Measurements from ENCODE around the gene RUFY1.
"Not testable (repeated sequence)": the region's sequence is repeated elsewhere in the genome, so short reads cannot be mapped to it uniquely, and the experiment has no call there.

The RUFY1 gene

DNA sequence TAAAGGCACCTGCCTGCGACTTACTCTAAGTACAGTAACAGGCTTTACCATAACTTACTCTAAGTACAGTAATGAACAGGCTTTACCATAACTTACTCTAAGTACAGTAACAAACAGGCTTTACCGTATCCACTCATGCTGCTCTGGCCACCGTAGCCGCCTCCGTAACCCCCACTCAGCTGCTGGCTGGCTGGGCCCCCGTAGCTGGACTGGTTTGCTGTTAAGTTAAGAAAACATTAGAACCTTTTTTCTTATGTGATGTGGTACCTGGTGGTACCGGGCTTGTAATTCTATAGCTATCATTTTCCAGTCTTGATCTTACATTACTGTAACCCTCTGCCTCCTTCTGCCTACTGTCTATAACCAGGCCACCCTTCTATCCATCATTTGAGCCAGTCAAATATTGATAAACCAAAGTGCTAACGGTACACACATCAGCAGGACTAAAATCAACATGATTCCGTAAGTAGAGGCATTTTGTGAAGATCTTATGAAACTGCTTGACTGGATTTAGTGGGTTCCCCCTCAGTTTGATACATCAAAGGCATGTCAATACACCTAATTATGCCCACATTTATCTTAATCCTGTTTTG, 65.7 kb downstream of the RUFY1 start:
- no peak for DNase-seq (ENCODE audit: low spot score)
- H3K36me3 Mint-ChIP-seq (ENCODE audit: low read depth) = peaks cover 87% of the 10 kb centered on the region
- H3K9me3 Mint-ChIP-seq = no peaks in the 10 kb centered on the region
- H3K4me3 Mint-ChIP-seq = no peak overlapping the region
- H3K27me3 Mint-ChIP-seq (ENCODE audit: low read depth) = no peaks in the 10 kb centered on the region
- H3K27ac Mint-ChIP-seq = no peak overlapping the region
- peaks cover 52% of the 10 kb centered on the region for H3K4me1 Mint-ChIP-seq (ENCODE audit: low read depth)

DNA sequence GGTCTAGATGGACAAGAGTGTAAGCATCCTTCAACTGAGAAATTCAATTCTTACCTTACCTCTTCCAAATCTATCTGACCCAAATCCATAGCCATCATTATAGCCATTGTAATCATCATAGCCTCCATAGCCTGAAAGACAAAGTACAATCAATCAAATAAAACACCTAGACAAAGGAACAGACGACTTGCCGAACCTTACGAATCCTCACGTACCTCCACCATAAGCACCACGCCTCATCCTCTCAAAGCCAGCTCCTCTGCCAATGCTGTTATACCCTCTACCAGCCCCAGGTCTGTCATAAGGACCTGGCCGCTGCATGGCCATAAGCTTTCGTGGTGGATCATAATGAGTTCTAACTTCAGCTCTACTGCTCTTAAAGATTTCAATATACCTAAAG, 67.6 kb downstream of the RUFY1 start:
- no peak for DNase-seq (ENCODE audit: low spot score)
- H3K4me3 Mint-ChIP-seq = peak overlapping the region; percentile 25
- H3K4me1 Mint-ChIP-seq (ENCODE audit: low read depth) = peaks cover 55% of the 10 kb centered on the region
- no peaks in the 10 kb centered on the region for H3K9me3 Mint-ChIP-seq
- H3K36me3 Mint-ChIP-seq (ENCODE audit: low read depth) = peaks cover 91% of the 10 kb centered on the region
- peak overlapping the region; percentile 9 for H3K27ac Mint-ChIP-seq
- no peaks in the 10 kb centered on the region for H3K27me3 Mint-ChIP-seq (ENCODE audit: low read depth)

DNA sequence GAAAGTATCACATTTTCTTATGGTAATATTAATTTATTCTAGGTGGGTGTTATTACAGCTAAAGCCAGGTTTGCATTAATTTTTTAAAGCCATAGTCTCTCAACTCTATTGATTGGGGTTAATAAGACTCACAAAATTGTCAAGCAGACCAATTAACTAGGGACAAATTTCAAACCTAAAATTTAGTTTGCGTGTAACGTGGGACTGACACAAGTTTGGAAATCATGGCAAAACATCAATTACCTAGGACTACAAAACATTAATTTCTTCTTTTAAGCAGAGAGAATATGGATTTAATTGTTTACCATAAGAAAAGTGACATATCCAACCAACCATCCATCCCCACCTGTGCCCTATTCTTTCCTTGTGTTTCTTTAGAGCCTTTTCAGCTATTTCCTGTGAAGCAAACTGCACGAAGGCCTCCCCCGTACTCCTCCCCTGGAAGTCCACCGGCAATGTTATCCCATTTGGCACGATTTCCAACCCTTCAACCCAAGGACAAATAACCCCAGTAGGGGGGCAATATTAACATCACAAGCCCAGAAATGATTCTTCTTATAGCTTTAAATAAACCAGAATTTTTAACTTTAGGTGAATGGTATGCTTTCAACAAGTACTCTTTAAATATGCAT, 68.7 kb downstream of the RUFY1 start:
- DNase-seq (ENCODE audit: low spot score) = no peak
- Mint-ChIP-seq H3K4me1 (ENCODE audit: low read depth) (peaks cover 47% of the 10 kb centered on the region), H3K36me3 (ENCODE audit: low read depth) (peaks cover 87% of the 10 kb centered on the region), H3K9me3 (no peaks in the 10 kb centered on the region), H3K27me3 (ENCODE audit: low read depth) (peaks cover 5% of the 10 kb centered on the region), H3K4me3 (peak overlapping the region; percentile 90), H3K27ac (peak overlapping the region; percentile 80)

DNA sequence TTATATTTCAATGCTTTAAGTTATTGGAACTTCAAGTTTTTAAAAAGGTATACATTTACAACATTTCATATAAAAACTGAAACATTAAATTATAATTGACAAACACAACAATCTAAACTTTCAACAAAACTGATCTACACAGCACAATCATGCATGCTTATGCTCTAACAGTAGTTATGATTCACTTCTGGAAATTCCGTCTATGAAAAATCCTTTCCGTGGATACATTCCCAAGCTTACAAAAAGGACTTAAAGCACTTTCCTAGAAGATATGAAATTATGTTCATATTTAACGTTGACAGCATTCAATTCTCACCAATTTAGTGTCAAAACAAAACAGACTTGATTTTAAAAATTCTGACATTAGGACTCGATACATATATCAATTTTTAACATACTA, 69.4 kb downstream of the RUFY1 start:
- Mint-ChIP-seq H3K27me3 (ENCODE audit: low read depth) (peaks cover 5% of the 10 kb centered on the region), H3K4me3 (peak overlapping the region; percentile 90), H3K36me3 (ENCODE audit: low read depth) (peaks cover 79% of the 10 kb centered on the region), H3K27ac (no peak overlapping the region), H3K9me3 (no peaks in the 10 kb centered on the region), H3K4me1 (ENCODE audit: low read depth) (peaks cover 52% of the 10 kb centered on the region)
- DNase-seq (ENCODE audit: low spot score) = no peak

DNA sequence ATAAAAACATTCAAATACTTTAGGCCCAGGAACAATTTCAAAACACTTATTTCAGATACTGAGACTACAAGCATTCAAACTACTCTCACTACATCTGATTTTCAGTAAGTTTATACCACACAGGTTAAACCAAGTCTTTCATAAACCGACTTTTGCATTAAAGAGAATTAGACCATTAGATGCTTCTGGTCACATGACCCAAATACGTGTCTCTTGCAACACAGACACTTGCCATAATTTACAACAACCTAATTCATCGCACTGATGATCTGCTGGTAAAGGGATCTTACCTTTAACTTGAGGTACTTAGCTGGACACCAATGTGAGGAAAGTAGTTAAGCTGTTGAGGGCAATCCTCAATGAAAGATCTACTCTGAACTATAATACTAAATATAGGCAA, 69.9 kb downstream of the RUFY1 start:
- Mint-ChIP-seq H3K27me3 (ENCODE audit: low read depth) (peaks cover 5% of the 10 kb centered on the region), H3K4me3 (peak overlapping the region; percentile 90), H3K27ac (peak overlapping the region; percentile 100), H3K4me1 (ENCODE audit: low read depth) (peaks cover 55% of the 10 kb centered on the region), H3K36me3 (ENCODE audit: low read depth) (peaks cover 76% of the 10 kb centered on the region), H3K9me3 (no peaks in the 10 kb centered on the region)
- DNase-seq (ENCODE audit: low spot score) = no peak

DNA sequence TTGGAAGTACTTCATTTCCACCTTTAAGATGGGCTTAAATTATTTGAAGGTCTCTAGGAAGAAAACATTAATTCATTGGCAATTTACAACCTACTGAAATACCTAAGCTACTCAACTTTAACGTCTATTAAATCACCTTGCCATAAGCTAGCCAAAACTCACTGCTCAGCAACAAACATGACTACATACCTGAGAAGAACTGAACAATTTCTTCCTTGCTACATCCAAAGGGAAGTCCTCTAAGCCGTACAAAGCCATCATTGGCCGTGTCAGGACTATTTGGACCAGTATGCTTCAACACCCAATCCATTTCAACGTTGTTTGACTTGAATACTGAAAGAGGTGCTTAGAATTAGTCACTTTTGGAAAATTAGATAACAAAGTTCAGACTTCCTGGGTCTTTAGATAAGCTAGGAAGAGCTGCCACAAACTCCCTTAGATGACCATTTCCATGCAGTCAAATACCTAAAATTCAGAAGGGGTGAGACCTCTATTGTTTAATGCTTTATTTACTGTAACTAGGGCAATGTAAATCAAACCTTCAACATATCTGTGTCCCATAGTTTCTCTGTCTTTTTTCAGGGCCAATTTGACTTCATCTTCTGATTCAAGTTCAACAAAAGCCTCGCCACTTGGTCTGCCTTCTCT, 70.5 kb downstream of the RUFY1 start:
- H3K27ac Mint-ChIP-seq = peak overlapping the region; percentile 100
- no peaks in the 10 kb centered on the region for H3K9me3 Mint-ChIP-seq
- peaks cover 5% of the 10 kb centered on the region for H3K27me3 Mint-ChIP-seq (ENCODE audit: low read depth)
- DNase-seq (ENCODE audit: low spot score) = no peak
- H3K4me1 Mint-ChIP-seq (ENCODE audit: low read depth) = peaks cover 52% of the 10 kb centered on the region
- H3K4me3 Mint-ChIP-seq = peak overlapping the region; percentile 90
- peaks cover 73% of the 10 kb centered on the region for H3K36me3 Mint-ChIP-seq (ENCODE audit: low read depth)

DNA sequence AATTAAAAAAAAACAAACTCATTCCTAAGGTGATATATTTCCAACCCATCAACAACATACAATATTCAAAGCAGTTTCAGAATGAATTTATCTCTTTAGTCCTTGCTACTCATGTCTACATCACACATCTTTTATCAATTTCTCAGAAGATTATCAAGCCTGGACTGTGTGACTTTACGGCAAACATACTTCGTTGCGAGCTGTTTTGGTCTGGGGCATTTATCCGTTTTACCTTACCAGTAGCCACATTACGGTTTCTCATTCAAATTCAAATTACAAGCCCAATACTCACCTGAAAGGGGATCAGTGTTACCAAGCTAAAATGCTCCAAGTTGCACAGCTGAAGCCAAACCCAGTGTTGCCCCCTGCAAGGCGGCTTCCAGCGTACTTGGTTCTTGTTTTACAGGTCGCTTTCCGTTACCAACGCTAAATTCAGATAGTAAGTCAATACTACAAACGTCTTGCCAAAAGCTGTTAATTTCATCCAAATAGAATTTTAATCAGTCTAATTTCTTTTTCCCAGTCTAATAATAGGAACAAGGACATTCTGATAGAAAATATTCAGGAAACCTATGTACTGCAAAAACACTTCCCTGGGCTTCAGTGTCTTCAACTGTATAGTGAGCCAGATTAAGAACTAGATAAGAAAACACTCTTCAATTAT, 71.3 kb downstream of the RUFY1 start:
- Mint-ChIP-seq H3K27me3 (ENCODE audit: low read depth) (peaks cover 5% of the 10 kb centered on the region), H3K4me3 (peak overlapping the region; percentile 90), H3K36me3 (ENCODE audit: low read depth) (peaks cover 65% of the 10 kb centered on the region), H3K4me1 (ENCODE audit: low read depth) (peaks cover 48% of the 10 kb centered on the region), H3K27ac (peak overlapping the region; percentile 100), H3K9me3 (no peaks in the 10 kb centered on the region)
- no peak for DNase-seq (ENCODE audit: low spot score)

DNA sequence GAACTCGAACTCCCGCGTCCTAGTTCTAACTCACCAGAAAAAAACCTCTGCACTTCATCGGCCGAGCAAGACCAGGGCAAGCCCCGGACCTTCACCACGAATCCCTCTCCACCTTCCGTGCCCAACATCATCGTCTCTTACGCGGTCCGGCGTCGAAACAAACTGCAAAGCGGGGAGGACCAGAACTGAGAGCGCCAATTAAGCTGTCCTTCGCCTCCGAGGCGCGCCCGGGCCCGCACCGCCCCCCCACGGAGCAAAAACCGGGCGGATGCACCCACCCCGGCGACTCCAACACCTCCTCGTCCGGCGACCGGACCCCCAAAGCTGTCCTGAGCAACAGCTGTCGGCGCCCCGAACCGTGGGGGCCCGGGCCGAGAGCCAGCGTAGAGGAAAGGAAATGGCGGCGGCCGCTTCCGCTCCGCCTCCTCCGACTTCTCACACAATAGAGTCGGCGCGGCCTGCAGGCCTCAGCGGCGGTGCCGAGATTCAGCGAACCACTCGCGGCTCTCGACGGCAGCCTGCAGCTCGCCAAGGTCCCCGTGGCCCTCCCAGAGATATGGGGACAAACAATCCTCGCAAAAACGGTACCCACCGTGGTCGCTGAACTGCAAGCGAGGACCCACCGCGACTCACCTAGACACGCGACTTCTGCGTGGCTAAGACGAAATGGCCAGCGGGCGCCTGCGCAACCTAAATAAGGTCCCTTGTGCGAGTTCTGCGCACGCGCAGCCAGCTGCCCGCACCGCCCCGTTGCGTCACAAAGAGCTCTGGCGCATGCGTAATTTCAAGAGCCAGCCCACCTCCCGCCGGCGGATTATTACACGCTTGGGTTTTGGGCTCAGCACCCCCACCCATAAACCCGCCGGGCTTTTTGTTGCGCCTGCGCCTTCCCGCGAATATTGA, 72.9 kb downstream of the RUFY1 start, which contains the start of gene HNRNPH1:
TSS of gene HNRNPH1 (minus strand) at position 669 of the 903 bp plus-strand sequence. CDS start at position 131, 538 bp downstream.
- peaks cover 50% of the 10 kb centered on the region for H3K36me3 Mint-ChIP-seq (ENCODE audit: low read depth)
- no peaks in the 10 kb centered on the region for H3K9me3 Mint-ChIP-seq
- DNase-seq (ENCODE audit: low spot score) = peak; percentile 98
- H3K27ac Mint-ChIP-seq = peak within 1 kb of the TSS; percentile 100
- peak within 1 kb of the TSS; percentile 98 for H3K4me3 Mint-ChIP-seq
- H3K27me3 Mint-ChIP-seq (ENCODE audit: low read depth) = peaks cover 5% of the 10 kb centered on the region
- peaks cover 34% of the 10 kb centered on the region for H3K4me1 Mint-ChIP-seq (ENCODE audit: low read depth)

DNA sequence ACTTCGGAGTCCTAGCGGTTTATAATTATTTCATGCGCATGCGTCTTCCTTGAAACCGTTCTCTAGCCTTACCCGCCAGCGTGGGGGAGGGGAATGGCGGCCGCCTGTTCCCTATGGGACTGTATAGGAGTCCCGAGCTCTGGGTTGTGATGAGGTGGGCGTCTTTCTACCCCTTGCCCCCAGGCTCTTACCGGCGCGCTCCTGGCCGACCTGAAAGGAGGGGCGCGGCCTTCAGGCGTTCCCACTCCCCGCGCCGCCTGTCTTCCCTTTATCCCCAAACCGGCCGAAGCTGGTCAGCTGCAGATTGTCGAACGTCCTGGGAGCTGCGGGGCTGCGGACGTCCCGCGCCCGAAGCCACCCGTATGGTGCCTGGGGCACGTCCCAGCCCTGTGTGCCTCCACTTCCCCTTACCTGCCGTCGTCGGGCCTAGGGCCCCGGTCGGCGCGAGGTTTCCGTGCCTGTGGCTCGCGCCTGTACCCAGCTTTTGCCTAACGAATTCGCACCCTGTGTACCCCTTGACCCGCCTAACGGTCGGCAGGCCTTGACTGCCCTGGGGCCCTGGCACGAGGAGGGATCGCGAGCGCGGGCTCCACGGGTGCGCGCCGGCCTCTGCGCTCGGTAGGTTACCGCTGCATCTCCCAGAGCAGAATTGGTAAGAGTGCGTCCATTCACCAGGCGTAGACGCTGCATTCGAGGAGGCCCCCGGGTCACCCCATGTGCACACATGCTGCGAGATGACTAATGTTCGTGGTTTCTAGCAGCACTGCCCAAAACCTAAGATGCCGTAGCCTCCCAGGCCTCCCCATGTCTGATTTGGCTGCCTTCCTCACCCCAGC, 73.8 kb downstream of the RUFY1 start:
- Mint-ChIP-seq H3K36me3 (ENCODE audit: low read depth) (peaks cover 42% of the 10 kb centered on the region), H3K27ac (peak overlapping the region; percentile 100), H3K27me3 (ENCODE audit: low read depth) (peaks cover 5% of the 10 kb centered on the region), H3K4me3 (peak overlapping the region; percentile 98), H3K4me1 (ENCODE audit: low read depth) (peaks cover 30% of the 10 kb centered on the region), H3K9me3 (no peaks in the 10 kb centered on the region)
- peak; percentile 71 for DNase-seq (ENCODE audit: low spot score)

DNA sequence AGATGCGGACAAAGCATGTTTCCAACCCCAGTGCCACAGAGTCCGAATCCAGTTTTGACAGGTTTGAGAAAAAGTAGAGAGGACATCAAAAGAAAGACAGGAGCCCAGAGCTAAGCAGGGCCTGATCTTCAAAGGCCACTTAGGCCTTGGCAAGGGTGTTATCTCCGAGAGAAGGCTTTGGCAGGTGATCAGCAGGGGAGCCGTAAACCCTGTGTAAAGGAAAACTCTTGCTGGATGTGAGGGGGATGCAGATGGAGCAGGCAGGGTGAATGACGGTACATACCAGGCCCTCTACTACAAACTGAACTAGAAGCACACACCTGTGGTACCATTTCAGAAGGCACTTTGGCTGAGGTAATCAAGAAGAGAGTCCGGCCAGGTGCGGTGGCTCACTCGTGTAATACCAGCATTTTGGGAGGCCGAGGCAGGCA, 74.5 kb downstream of the RUFY1 start:
- no peaks in the 10 kb centered on the region for H3K9me3 Mint-ChIP-seq
- H3K27ac Mint-ChIP-seq = peak overlapping the region; percentile 100
- H3K4me1 Mint-ChIP-seq (ENCODE audit: low read depth) = peaks cover 26% of the 10 kb centered on the region
- H3K36me3 Mint-ChIP-seq (ENCODE audit: low read depth) = peaks cover 36% of the 10 kb centered on the region
- no peak for DNase-seq (ENCODE audit: low spot score)
- peaks cover 5% of the 10 kb centered on the region for H3K27me3 Mint-ChIP-seq (ENCODE audit: low read depth)
- peak overlapping the region; percentile 98 for H3K4me3 Mint-ChIP-seq

DNA sequence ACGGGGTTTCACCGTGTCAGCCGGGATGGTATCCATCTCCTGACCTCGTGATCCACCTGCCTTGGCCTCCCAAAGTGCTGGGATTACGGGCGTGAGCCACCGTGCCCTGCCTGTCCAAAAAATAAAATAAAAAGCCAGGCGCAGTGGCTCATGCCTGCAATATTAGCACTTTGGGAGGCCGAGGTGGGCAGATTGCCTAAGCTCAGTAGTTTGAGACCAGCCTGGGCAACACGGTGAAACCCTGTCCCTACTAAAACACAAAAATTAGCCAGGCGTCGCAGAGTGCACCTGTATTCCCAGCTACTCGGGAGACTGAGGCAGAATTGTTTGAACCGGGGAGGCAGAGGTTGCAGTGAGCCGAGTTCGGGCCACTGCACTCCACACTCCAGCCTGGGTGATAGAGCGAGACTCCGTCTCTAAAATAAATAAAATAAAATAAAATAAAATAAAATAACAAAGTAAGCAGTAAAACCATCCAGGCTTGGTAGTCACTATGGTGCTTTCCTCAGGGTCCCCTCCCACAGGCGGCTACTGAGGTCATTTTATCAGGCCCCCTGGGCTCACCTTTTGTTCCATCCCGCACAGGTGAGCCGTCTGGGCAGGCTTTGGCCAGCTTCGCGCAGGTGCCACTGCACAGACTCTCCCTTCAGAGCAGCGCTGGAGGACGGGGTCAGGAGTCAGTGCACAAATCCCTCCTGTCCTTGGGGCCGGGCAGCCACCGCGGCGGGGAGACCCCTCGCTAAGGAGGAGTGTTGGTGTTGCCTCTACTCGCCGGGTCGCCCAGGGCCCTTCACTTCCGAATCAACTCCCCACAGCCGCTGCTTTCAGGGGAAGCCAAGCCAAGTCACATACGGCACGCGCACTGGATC, 83.4 kb downstream of the RUFY1 start:
- H3K36me3 Mint-ChIP-seq (ENCODE audit: low read depth); H3K27me3 Mint-ChIP-seq (ENCODE audit: low read depth); H3K9me3 Mint-ChIP-seq; DNase-seq (ENCODE audit: low spot score); H3K27ac Mint-ChIP-seq; H3K4me1 Mint-ChIP-seq (ENCODE audit: low read depth): not testable (repeated sequence)
- peak overlapping the region; percentile 52 for H3K4me3 Mint-ChIP-seq

Data from T-helper 2 cell treated with Interferon-gamma antibody and Interleukin-4, amounts not matched to agents 5 μg/mL and 100 μg/mL, for 36 hours (primary cell).